ENCODE measurements around the gene AFAP1. TPM values are rescaled to one million over a fixed set of nuclear protein-coding genes. Genes with fewer than 3 reads are reported as not detected.

The AFAP1 gene
- total and polyA plus RNA-seq, 2 of the 4 experiments (the other 2 are of a cell fraction): 48.2 to 80.9 TPM

- Histone ChIP-seq H3K9me1 (ENCODE audit: insufficient read depth, low read length) (peaks cover 13% of the 10 kb centered on the region), H4K91ac (ENCODE audit: insufficient read depth, low read depth, low read length) (no peak overlapping the region), H3K4ac (ENCODE audit: low read depth, low read length) (peak overlapping the region; percentile 71), H3K36me3 (ENCODE audit: control insufficient read depth, insufficient read depth, low read length) (peaks cover 40% of the 10 kb centered on the region), H3K27ac (ENCODE audit: insufficient read depth, low read length) (peak overlapping the region; percentile 23; the same call in 1 of the 2 replicates), H3K27me3 (ENCODE audit: control insufficient read depth, insufficient read depth, low read length) (no peaks in the 10 kb centered on the region), H3K9me3 (ENCODE audit: control insufficient read depth, insufficient read depth, low read length) (no peaks in the 10 kb centered on the region), H3K4me3 (ENCODE audit: insufficient read depth, low read depth, low read length) (no peak overlapping the region), H3K4me2 (ENCODE audit: low read depth, low read length) (no peak overlapping the region), H2AK9ac (replicated peaks; ENCODE audit: low read depth, low read length, poor library complexity) (no peak overlapping the region), H2BK20ac (ENCODE audit: low read depth, low read length) (no peak overlapping the region), H4K8ac (ENCODE audit: low read depth in 2 of 2, low read length in 2 of 2) (peak overlapping the region in 1 of 2 experiments; percentile 74; a peak in 3 of 4 replicates), H2BK120ac (ENCODE audit: low read depth, low read length) (no peak overlapping the region), H2BK15ac (ENCODE audit: low read depth, low read length) (no peak overlapping the region), H3K23ac (ENCODE audit: low read depth, low read length) (no peak overlapping the region), H3K9ac (ENCODE audit: low read depth, low read length) (no peak overlapping the region), H3K18ac (ENCODE audit: low read depth, low read length) (no peak overlapping the region; the same call in 1 of the 2 replicates), H3K4me1 (ENCODE audit: control insufficient read depth, insufficient read depth, low read length) (peaks cover 7% of the 10 kb centered on the region), H3K79me1 (ENCODE audit: low read depth in 1 of 2, low read length in 2 of 2) (peaks cover 21 to 65% of the 10 kb centered on the region in 2 experiments), H2AK5ac (ENCODE audit: low read depth, low read length) (peak overlapping the region; percentile 78), H2BK5ac (ENCODE audit: low read depth, low read length, poor library complexity, severe bottlenecking) (peak overlapping the region; percentile 79), H3K56ac (ENCODE audit: extremely low read depth, insufficient read depth, low read length) (no peak overlapping the region), H2AFZ (replicated peaks; ENCODE audit: low read length, poor library complexity) (no peak overlapping the region), H4K20me1 (ENCODE audit: insufficient read depth, low read length) (peaks cover 2% of the 10 kb centered on the region; the same call in 1 of the 2 replicates), H3K14ac (replicated peaks; ENCODE audit: low read depth, low read length) (no peak overlapping the region), H4K5ac (ENCODE audit: low read depth, low read length) (peak overlapping the region; percentile 44; the same call in 1 of the 2 replicates)
- TF ChIP-seq RFX5 (IDR thresholded peaks at IDR 0.05; ENCODE audit: low read depth, low read length): no peak
- TF ChIP-seq RAD21 (IDR thresholded peaks at IDR 0.05; ENCODE audit: low read length): no peak
- TF ChIP-seq NFE2L2 (IDR thresholded peaks at IDR 0.05; ENCODE audit: low read depth, low read length): no peak
- TF ChIP-seq FOS (IDR thresholded peaks at IDR 0.05; ENCODE audit: low read depth, low read length): no peak
- no peak for TF ChIP-seq MAFK (IDR thresholded peaks at IDR 0.05; ENCODE audit: low read depth, low read length)
- TF ChIP-seq BHLHE40 (IDR thresholded peaks at IDR 0.05; ENCODE audit: low read depth, low read length): no peak
- TF ChIP-seq, protein P1, sequence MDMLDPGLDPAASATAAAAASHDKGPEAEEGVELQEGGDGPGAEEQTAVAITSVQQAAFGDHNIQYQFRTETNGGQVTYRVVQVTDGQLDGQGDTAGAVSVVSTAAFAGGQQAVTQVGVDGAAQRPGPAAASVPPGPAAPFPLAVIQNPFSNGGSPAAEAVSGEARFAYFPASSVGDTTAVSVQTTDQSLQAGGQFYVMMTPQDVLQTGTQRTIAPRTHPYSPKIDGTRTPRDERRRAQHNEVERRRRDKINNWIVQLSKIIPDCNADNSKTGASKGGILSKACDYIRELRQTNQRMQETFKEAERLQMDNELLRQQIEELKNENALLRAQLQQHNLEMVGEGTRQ (IDR thresholded peaks at IDR 0.05; ENCODE audit: low read depth, low read length): no peak
- no peak for TF ChIP-seq MAZ (IDR thresholded peaks at IDR 0.05; ENCODE audit: borderline replicate concordance, low read depth, low read length)
- TF ChIP-seq RCOR1 (IDR thresholded peaks at IDR 0.05; ENCODE audit: insufficient replicate concordance, low read length): no peak
- TF ChIP-seq MXI1 (IDR thresholded peaks at IDR 0.05; ENCODE audit: borderline replicate concordance, low read depth, low read length): no peak
- no peak for TF ChIP-seq SMC3 (IDR thresholded peaks at IDR 0.05; ENCODE audit: low read depth, low read length)
- TF ChIP-seq CTCF (conservative IDR thresholded peaks at IDR 0.05; ENCODE audit: low read depth, low read length): no peak
- TF ChIP-seq POLR2A (IDR thresholded peaks at IDR 0.05; ENCODE audit: low read depth, low read length): no peak
- no peak for TF ChIP-seq ELK1 (IDR thresholded peaks at IDR 0.05; ENCODE audit: borderline replicate concordance, low read depth, low read length)
- TF ChIP-seq CHD1 (IDR thresholded peaks at IDR 0.05; ENCODE audit: low read depth, low read length): no peak
- no peak for TF ChIP-seq CEBPB (IDR thresholded peaks at IDR 0.05; ENCODE audit: low read depth, low read length)
- POLR2A ChIA-PET (ENCODE audit: unreplicated experiment): no interaction called here
- no peak for ATAC-seq (ENCODE audit: low read depth)
- no TSS peak for BruUV-seq (replicated peaks)
- dilution Hi-C loops (cut with HindIII; ENCODE audit: low sequenced_read_pairs, unreplicated experiment) (no loop called here), intact Hi-C loops (cut with micrococcal nuclease) (no loop called here), in situ Hi-C loops (cut with MboI; ENCODE audit: low sequenced_read_pairs) (no loop called here)
- no CpG with 5 or more reads among the region's 6 CpGs for WGBS, 2 experiments (ENCODE audit: extremely low coverage in 2 of 2, insufficient read length in 1 of 2)
- DNase-seq: no peak
- CTCF ChIA-PET: interaction anchor here (0.8 to 1.5 kb wide), 2 partner anchors 73 to 92 kb away, joined by 3 read pairs; no protein-coding TSS in a partner anchor
Observed at GRCh38 chr4:7837597-7838135, 102.0 kb downstream of the AFAP1 start.

Measured in IMR-90 (cell line).